GM23248 (cell line): ENCODE measurements around the gene CMTM5. TPM values are rescaled to one million over a fixed set of nuclear protein-coding genes. Genes with fewer than 3 reads are reported as not detected.

Experiments
- DNase-seq: peaks from one replicate; pipeline ENCODE4 v3.0.0-alpha.2; 2015
- H2AFZ ChIP-seq: fragments of 200-600 bp; sonication (generic); 2 replicates; pipeline ENCODE4 v1.6.1; 2016; ENCODE audit warnings: antibody characterized with exemption
- H3F3A ChIP-seq: fragments of 200-600 bp; sonication (generic); 2 replicates; pipeline ENCODE4 v1.6.1; 2016; ENCODE audit warnings: mild to moderate bottlenecking, antibody characterized with exemption, mixed run types; ENCODE audit not compliant: insufficient read depth
- H3K27ac ChIP-seq: fragments of 200-600 bp; sonication (generic); 2 replicates; pipeline ENCODE4 v1.5.1; 2016; ENCODE audit warnings: mild to moderate bottlenecking
- H3K27me3 ChIP-seq: fragments of 200-600 bp; sonication (generic); replicated peaks from 2 replicates; pipeline ENCODE4 v1.6.1; 2016; ENCODE audit warnings: mild to moderate bottlenecking; ENCODE audit not compliant: insufficient read depth
- H3K36me3 ChIP-seq: fragments of 200-600 bp; sonication (generic); 2 replicates; pipeline ENCODE4 v1.6.1; 2016; ENCODE audit warnings: low read depth, mild to moderate bottlenecking
- H3K4me1 ChIP-seq: fragments of 200-600 bp; sonication (generic); 2 replicates; pipeline ENCODE4 v1.6.1; 2016; ENCODE audit warnings: mild to moderate bottlenecking; ENCODE audit not compliant: insufficient read depth
- H3K4me2 ChIP-seq: fragments of 200-600 bp; sonication (generic); one replicate; pipeline ENCODE4 v1.6.1; 2016; ENCODE audit warnings: mild to moderate bottlenecking; ENCODE audit not compliant: unreplicated experiment
- H3K4me3 ChIP-seq: fragments of 200-600 bp; sonication (generic); 2 replicates; pipeline ENCODE4 v1.5.1; 2016; ENCODE audit warnings: mild to moderate bottlenecking
- H3K79me2 ChIP-seq: fragments of 200-600 bp; sonication (generic); 2 replicates; pipeline ENCODE4 v1.6.1; 2016; ENCODE audit warnings: mild to moderate bottlenecking; ENCODE audit not compliant: insufficient read depth
- H3K9ac ChIP-seq: fragments of 200-600 bp; sonication (generic); 2 replicates; pipeline ENCODE4 v1.6.1; 2016; ENCODE audit warnings: mild to moderate bottlenecking
- H3K9me2 ChIP-seq: fragments of 200-600 bp; sonication (generic); 2 replicates; pipeline ENCODE4 v1.6.1; 2016; ENCODE audit warnings: mixed run types, mild to moderate bottlenecking, moderate library complexity; ENCODE audit not compliant: insufficient read depth
- H3K9me3 ChIP-seq: fragments of 200-600 bp; sonication (generic); one replicate; pipeline ENCODE4 v1.6.1; 2017; ENCODE audit warnings: low read depth
- H4K20me1 ChIP-seq: fragments of 200-600 bp; sonication (generic); 2 replicates; pipeline ENCODE4 v1.6.0; 2016; ENCODE audit not compliant: insufficient read depth
- EZH2 ChIP-seq: fragments of 200-600 bp; sonication (generic); IDR thresholded peaks from 2 replicates; pipeline ENCODE4 v1.6.1; 2018; ENCODE audit warnings: antibody characterized with exemption, mild to moderate bottlenecking; ENCODE audit not compliant: insufficient read depth, poor library complexity, severe bottlenecking
- EZH2phosphoT487 ChIP-seq: fragments of 200-600 bp; sonication (generic); IDR thresholded peaks from 2 replicates; pipeline ENCODE4 v1.6.1; 2018; ENCODE audit warnings: antibody characterized with exemption, moderate library complexity, mild to moderate bottlenecking, low read depth; ENCODE audit not compliant: insufficient read depth
- WGBS, 2 experiments: methylation state at CpG; one replicate each; pipeline ENCODE4 v1.1.6; 2015 to 2017; ENCODE audit warnings: low lambda C conversion rate in 2 of 2, low coverage in 1 of 2; ENCODE audit errors: missing lambda C conversion rate in 2 of 2; 5-methylcytosine and 5-hydroxymethylcytosine counted together
- in situ Hi-C: fragments of 300-500 bp; cut with MboI; formaldehyde crosslinking; loops from 2 replicates; pipeline ENCODE4 v1.15.0; 2020
- polyA plus RNA-seq: library from polyadenylated mRNA; unstranded; fragments of >200 nt; fragmentation: Nextera tagmentation; extraction: Ambion mirVana; gene quantifications from 2 replicates; pipeline ENCODE4 v1.2.1, GENCODE V29; 2016
- total RNA-seq: library from RNA; depleted of rRNA; stranded (reverse); fragments of >200 nt; shearing (Covaris generic); gene quantifications from 2 replicates; pipeline ENCODE4 v1.2.3, GENCODE V29; 2014

The CMTM5 gene
- total and polyA plus RNA-seq, 2 experiments from 2014 or later = not detected

GRCh38 chr14:23362200-23362599 is 14.6 kb upstream of the CMTM5 start:
- peaks cover 21% of the 10 kb centered on the region for H3F3A ChIP-seq
- peaks cover 17% of the 10 kb centered on the region for H3K4me1 ChIP-seq
- no peaks in the 10 kb centered on the region for H3K27me3 ChIP-seq
- TF ChIP-seq EZH2 (no peak), EZH2phosphoT487 (no peak)
- no peak overlapping the region for H3K4me2 ChIP-seq
- H3K36me3 ChIP-seq = peaks cover 6% of the 10 kb centered on the region; the same call in 1 of the 2 replicates
- no peaks in the 10 kb centered on the region for H3K9me3 ChIP-seq
- WGBS, 2 experiments = 15 to 26% methylated on average over 3 of the region's 3 CpGs
- H3K79me2 ChIP-seq = peaks cover 34% of the 10 kb centered on the region
- in situ Hi-C loops = no loop called here
- peak overlapping the region; percentile 85 for H3K27ac ChIP-seq
- peak overlapping the region; percentile 70 for H3K9ac ChIP-seq
- H2AFZ ChIP-seq = no peak overlapping the region
- no peaks in the 10 kb centered on the region for H3K9me2 ChIP-seq
- peak; percentile 86 for DNase-seq
- H3K4me3 ChIP-seq = no peak overlapping the region
- no peaks in the 10 kb centered on the region for H4K20me1 ChIP-seq

- H3K4me3 ChIP-seq = peak overlapping the region; percentile 85
- H3K9me3 ChIP-seq = no peaks in the 10 kb centered on the region
- peak overlapping the region; percentile 79 for H3K27ac ChIP-seq
- H3K79me2 ChIP-seq = peaks cover 34% of the 10 kb centered on the region
- H4K20me1 ChIP-seq = no peaks in the 10 kb centered on the region
- H3K9ac ChIP-seq = peak overlapping the region; percentile 95
- H3K9me2 ChIP-seq = no peaks in the 10 kb centered on the region
- WGBS, 2 experiments = 3 to 4% methylated on average over 18 to 21 of the region's 21 CpGs
- DNase-seq = peak; percentile 71
- in situ Hi-C loops = no loop called here
- TF ChIP-seq EZH2 = no peak
- no peak for TF ChIP-seq EZH2phosphoT487
- H3K4me1 ChIP-seq = peaks cover 17% of the 10 kb centered on the region
- no peaks in the 10 kb centered on the region for H3K27me3 ChIP-seq
- peaks cover 21% of the 10 kb centered on the region for H3F3A ChIP-seq
- H2AFZ ChIP-seq = peak overlapping the region; percentile 76
- peak overlapping the region; percentile 96 for H3K4me2 ChIP-seq
- no peaks in the 10 kb centered on the region for H3K36me3 ChIP-seq
These were observed 12.4 kb upstream of the CMTM5 start for GRCh38 chr14:23364164-23365035.

- in situ Hi-C loops = no loop called here
- no peaks in the 10 kb centered on the region for H3K9me3 ChIP-seq
- peaks cover 34% of the 10 kb centered on the region for H3K79me2 ChIP-seq
- peak within 1 kb of the TSS; percentile 96 for H3K4me2 ChIP-seq
- peak; percentile 73 for DNase-seq
- TF ChIP-seq EZH2phosphoT487 (no peak), EZH2 (no peak)
- H4K20me1 ChIP-seq = no peaks in the 10 kb centered on the region
- peaks cover 21% of the 10 kb centered on the region for H3F3A ChIP-seq
- peak within 1 kb of the TSS; percentile 76 for H2AFZ ChIP-seq
- peak within 1 kb of the TSS; percentile 79 for H3K27ac ChIP-seq
- H3K27me3 ChIP-seq = no peaks in the 10 kb centered on the region
- H3K9ac ChIP-seq = peak within 1 kb of the TSS; percentile 95
- WGBS, 2 experiments = 1 to 2% methylated on average over 48 to 70 of the region's 74 CpGs
- peaks cover 17% of the 10 kb centered on the region for H3K4me1 ChIP-seq
- no peaks in the 10 kb centered on the region for H3K36me3 ChIP-seq
- H3K9me2 ChIP-seq = no peaks in the 10 kb centered on the region
- H3K4me3 ChIP-seq = peak within 1 kb of the TSS; percentile 85
These were observed 11.7 kb upstream of the CMTM5 start, which contains the start of gene EFS for GRCh38 chr14:23365036-23365731. Gene EFS, minus strand, starts transcription at chr14:23365172. Its CDS starts 147 bp downstream, at chr14:23365025.

GRCh38 chr14:23365732-23366425 is 11.0 kb upstream of the CMTM5 start:
- H3K79me2 ChIP-seq = peaks cover 28% of the 10 kb centered on the region
- H3K27ac ChIP-seq = peak overlapping the region; percentile 79
- WGBS, 2 experiments = 1 to 2% methylated on average over 27 to 48 of the region's 51 CpGs
- H3K4me1 ChIP-seq = peaks cover 17% of the 10 kb centered on the region
- no peaks in the 10 kb centered on the region for H3K27me3 ChIP-seq
- DNase-seq = peak; percentile 64
- no peaks in the 10 kb centered on the region for H3K9me3 ChIP-seq
- peak overlapping the region; percentile 96 for H3K4me2 ChIP-seq
- no peaks in the 10 kb centered on the region for H3K9me2 ChIP-seq
- H3F3A ChIP-seq = peaks cover 21% of the 10 kb centered on the region
- H2AFZ ChIP-seq = peak overlapping the region; percentile 76
- in situ Hi-C loops = no loop called here
- TF ChIP-seq EZH2phosphoT487 (no peak), EZH2 (no peak)
- H3K36me3 ChIP-seq = no peaks in the 10 kb centered on the region
- peak overlapping the region; percentile 85 for H3K4me3 ChIP-seq
- H4K20me1 ChIP-seq = no peaks in the 10 kb centered on the region
- peak overlapping the region; percentile 95 for H3K9ac ChIP-seq
